Measurements from ENCODE around the gene TBC1D16. TPM values are rescaled to one million over a fixed set of nuclear protein-coding genes. Genes with fewer than 3 reads are reported as not detected.

Gene TBC1D16
- total RNA-seq, 1 donor from 2014 or later = 55.6 TPM

- Histone ChIP-seq H3K4me3 (no peak overlapping the region), H3K4me1 (no peaks in the 10 kb centered on the region), H3K27me3 (no peaks in the 10 kb centered on the region), H3K36me3 (peaks cover 17% of the 10 kb centered on the region in 2 donors), H3K9me3 (no peaks in the 10 kb centered on the region), H3K27ac (no peak overlapping the region)
- DNase-seq (ENCODE audit: low spot score in 2 of 2) = no peak
- TF ChIP-seq CTCF (IDR thresholded peaks at IDR 0.05) = no peak
- intact Hi-C loops (cut with DNase I) = no loop called here
Measured at GRCh38 chr17:79936050-79936449, 99.6 kb downstream of the TBC1D16 start.

- peaks cover 1 to 2% of the 10 kb centered on the region in 2 donors for H3K4me1 ChIP-seq
- intact Hi-C loops (cut with DNase I) = no loop called here
- no peak overlapping the region for H3K27ac ChIP-seq
Measured at GRCh38 chr17:79935197-79935885, 100.3 kb downstream of the TBC1D16 start.

GRCh38 chr17:79934653-79934970, 101.1 kb downstream of the TBC1D16 start:
- Histone ChIP-seq H3K9me3 (no peaks in the 10 kb centered on the region), H3K27ac (no peak overlapping the region), H3K27me3 (peaks cover 8% of the 10 kb centered on the region), H3K4me1 (peaks cover 5 to 6% of the 10 kb centered on the region in 2 donors), H3K4me3 (no peak overlapping the region), H3K36me3 (peaks cover 3 to 6% of the 10 kb centered on the region in 2 donors)
- intact Hi-C loops (cut with DNase I) = no loop called here
- no peak for TF ChIP-seq CTCF (IDR thresholded peaks at IDR 0.05)
- DNase-seq (ENCODE audit: low spot score in 2 of 2) = no peak

More at GRCh38 chr17:79935197-79935885, 100.3 kb downstream of the TBC1D16 start:
- no peak for TF ChIP-seq CTCF (IDR thresholded peaks at IDR 0.05)
- DNase-seq (ENCODE audit: low spot score in 2 of 2) = no peak
- Histone ChIP-seq H3K4me3 (no peak overlapping the region), H3K27me3 (peaks cover 6% of the 10 kb centered on the region), H3K36me3 (peaks cover 10 to 13% of the 10 kb centered on the region in 2 donors), H3K9me3 (no peaks in the 10 kb centered on the region)

GRCh38 chr17:79933863-79934652, 101.6 kb downstream of the TBC1D16 start:
- no peak overlapping the region for H3K27ac ChIP-seq
- H3K4me3 ChIP-seq = no peak overlapping the region
- peaks cover 0 to 3% of the 10 kb centered on the region in 2 donors for H3K36me3 ChIP-seq
- peaks cover 5 to 6% of the 10 kb centered on the region in 2 donors for H3K4me1 ChIP-seq
- intact Hi-C loops (cut with DNase I) = no loop called here
- peaks cover 8% of the 10 kb centered on the region for H3K27me3 ChIP-seq
- DNase-seq (ENCODE audit: low spot score in 2 of 2) = no peak
- H3K9me3 ChIP-seq = no peaks in the 10 kb centered on the region
- no peak for TF ChIP-seq CTCF (IDR thresholded peaks at IDR 0.05)

- Histone ChIP-seq H3K4me3 (no peak overlapping the region), H3K27ac (no peak overlapping the region), H3K27me3 (peaks cover 8% of the 10 kb centered on the region), H3K9me3 (no peaks in the 10 kb centered on the region), H3K36me3 (no peaks in the 10 kb centered on the region), H3K4me1 (peaks cover 5 to 6% of the 10 kb centered on the region in 2 donors)
- DNase-seq (ENCODE audit: low spot score in 2 of 2) = no peak
- intact Hi-C loops (cut with DNase I) = no loop called here
- TF ChIP-seq CTCF (IDR thresholded peaks at IDR 0.05) = no peak
Measured at GRCh38 chr17:79932451-79933306, 103.0 kb downstream of the TBC1D16 start.
